GM12878 (cell line): ENCODE data around the gene CHID1. TPM values are rescaled to one million over a fixed set of nuclear protein-coding genes. Genes with fewer than 3 reads are reported as not detected.

Experiments
- BHLHE40 ChIP-seq, 2 experiments: fragments of 450-650 bp in 1 of 2; IDR thresholded peaks; 2 replicates each; pipeline ENCODE4 v1.6.1; 2011 to 2017; ENCODE audit warnings: low read depth in 2 of 2, borderline replicate concordance in 1 of 2, improper control_type of control experiment in 1 of 2, low read length in 1 of 2, mild to moderate bottlenecking in 1 of 2
- BMI1 ChIP-seq: fragments of 450-650 bp; IDR thresholded peaks from 2 replicates; pipeline ENCODE4 v1.6.1; 2016; ENCODE audit warnings: mild to moderate bottlenecking, moderate library complexity, borderline replicate concordance
- BRCA1 ChIP-seq: IDR thresholded peaks from 2 replicates; pipeline ENCODE4 v1.6.1; 2011; ENCODE audit warnings: low read depth, low read length, improper control_type of control experiment
- GABPA ChIP-seq: IDR thresholded peaks from 2 replicates; pipeline ENCODE4 v1.6.1; 2014; ENCODE audit warnings: antibody characterized with exemption, low read depth, mild to moderate bottlenecking, inconsistent platforms
- IRF4 ChIP-seq: IDR thresholded peaks from 2 replicates; pipeline ENCODE4 v1.6.1; 2011; ENCODE audit warnings: low read depth, low read length
- JUNB ChIP-seq: IDR thresholded peaks from 2 replicates; pipeline ENCODE4 v1.6.1; 2016; ENCODE audit warnings: antibody characterized with exemption, mild to moderate bottlenecking
- KLF5 ChIP-seq: fragments of 450-650 bp; IDR thresholded peaks from 2 replicates; pipeline ENCODE4 v1.6.1; 2014; ENCODE audit warnings: mild to moderate bottlenecking; ENCODE audit not compliant: partially characterized antibody
- POLR2A ChIP-seq: IDR thresholded peaks from 2 replicates; pipeline ENCODE4 v1.6.1; 2011; ENCODE audit warnings: low read depth, mild to moderate bottlenecking, low read length
- POLR2AphosphoS5 ChIP-seq: IDR thresholded peaks from 2 replicates; pipeline ENCODE4 v1.6.1; 2011; ENCODE audit warnings: mild to moderate bottlenecking, low read length, inconsistent platforms
- RAD51 ChIP-seq: fragments of 450-650 bp; IDR thresholded peaks from 2 replicates; pipeline ENCODE4 v1.6.1; 2016; ENCODE audit warnings: moderate library complexity, mild to moderate bottlenecking, inconsistent platforms
- RUNX3 ChIP-seq: IDR thresholded peaks from 2 replicates; pipeline ENCODE4 v1.6.1; 2012; ENCODE audit warnings: low read length, inconsistent platforms
- TAF1 ChIP-seq: IDR thresholded peaks from 2 replicates; pipeline ENCODE4 v1.6.1; 2011; ENCODE audit warnings: mild to moderate bottlenecking, low read depth, low read length, borderline replicate concordance
- YY1 ChIP-seq: IDR thresholded peaks from 2 replicates; pipeline ENCODE4 v1.6.1; 2011; ENCODE audit warnings: low read depth, mild to moderate bottlenecking, low read length
- ZNF24 ChIP-seq: fragments of 450-650 bp; IDR thresholded peaks from 2 replicates; pipeline ENCODE4 v1.6.1; 2017; ENCODE audit warnings: antibody characterized with exemption, mild to moderate bottlenecking
- polyA plus RNA-seq, 11 experiments: library from polyadenylated mRNA; depleted of rRNA in 4 of 11; unstranded in 6 of 11; stranded (reverse) in 5 of 11; fragments of >200 nt; fragmentation: Nextera tagmentation in 4 of 11; fragmentation: Illumina TruSeq in 1 of 11; extraction: Ambion mirVana in 4 of 11; extraction: Trizol in 1 of 11; gene quantifications; 1 replicate in 1 of 11; 2 replicates in 10 of 11; pipeline versions ENCODE4 v1.2.1 to v1.2.3, GENCODE V29; 2011 to 2016; ENCODE audit warnings: inconsistent platforms in 2 of 11, missing spikeins in 2 of 11, low read depth in 1 of 11
- total RNA-seq, 4 experiments: library from RNA; depleted of rRNA in 3 of 4; stranded (reverse); fragments of >200 nt in 3 of 4; fragmentation: Illumina TruSeq in 1 of 4; extraction: Trizol in 1 of 4; gene quantifications; 2 replicates each; pipeline versions ENCODE4 v1.2.1 to v1.2.3, GENCODE V29; 2013 to 2021
- TF ChIP-seq, protein P1 (sequence below): fragments of 450-650 bp; IDR thresholded peaks from 2 replicates; pipeline ENCODE4 v1.6.1; 2018; ENCODE audit warnings: borderline replicate concordance, mild to moderate bottlenecking; ENCODE audit not compliant: partially characterized antibody
- TF ChIP-seq, protein P2 (sequence below): fragments of 450-650 bp; conservative IDR thresholded peaks from 2 replicates; pipeline ENCODE4 v1.6.1; 2017; ENCODE audit warnings: mild to moderate bottlenecking, moderate library complexity
- TF ChIP-seq, protein P3 (sequence below): fragments of 450-650 bp; formaldehyde crosslinking; IDR thresholded peaks from 2 replicates; pipeline ENCODE4 v1.5.0; 2022; ENCODE audit warnings: mild to moderate bottlenecking, missing genetic modification characterization
- TF ChIP-seq, protein P4 (sequence below): IDR thresholded peaks from 2 replicates; pipeline ENCODE4 v1.6.1; 2012; ENCODE audit warnings: mild to moderate bottlenecking, low read depth, low read length
- TF ChIP-seq, protein P5 (sequence below): IDR thresholded peaks from 2 replicates; pipeline ENCODE4 v1.6.1; 2012; ENCODE audit warnings: low read depth, low read length, improper control_type of control experiment

The CHID1 gene
- total and polyA plus RNA-seq, 10 of the 15 experiments (the other 5 are each of a cell fraction or from before 2014, with no cell fraction given), result 4.8 to 75.2 (median 30.1) TPM

DNA sequence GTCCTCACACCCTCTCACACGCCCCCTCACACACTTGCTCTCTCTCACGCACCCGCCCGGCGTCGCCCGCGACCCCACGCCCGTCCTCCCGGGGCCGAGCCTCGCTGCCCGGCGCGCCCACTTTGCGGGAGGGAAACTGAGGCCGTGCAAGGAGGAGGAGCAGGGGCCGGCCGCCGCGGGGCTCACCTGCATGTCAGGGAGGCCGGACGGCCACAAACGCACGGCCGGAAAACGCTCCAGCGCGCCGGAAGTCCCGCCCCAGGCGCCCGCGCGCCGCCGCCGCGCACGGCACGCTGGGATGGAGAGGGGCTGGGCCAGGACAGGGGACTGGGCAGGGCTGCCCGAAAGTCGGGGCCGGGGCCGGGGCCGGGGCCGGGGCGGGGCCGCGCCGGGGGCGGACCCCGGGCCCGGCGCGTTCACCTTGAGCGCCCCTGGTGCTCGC lies at the start of gene CHID1 (continued):
- TF ChIP-seq, protein P1, sequence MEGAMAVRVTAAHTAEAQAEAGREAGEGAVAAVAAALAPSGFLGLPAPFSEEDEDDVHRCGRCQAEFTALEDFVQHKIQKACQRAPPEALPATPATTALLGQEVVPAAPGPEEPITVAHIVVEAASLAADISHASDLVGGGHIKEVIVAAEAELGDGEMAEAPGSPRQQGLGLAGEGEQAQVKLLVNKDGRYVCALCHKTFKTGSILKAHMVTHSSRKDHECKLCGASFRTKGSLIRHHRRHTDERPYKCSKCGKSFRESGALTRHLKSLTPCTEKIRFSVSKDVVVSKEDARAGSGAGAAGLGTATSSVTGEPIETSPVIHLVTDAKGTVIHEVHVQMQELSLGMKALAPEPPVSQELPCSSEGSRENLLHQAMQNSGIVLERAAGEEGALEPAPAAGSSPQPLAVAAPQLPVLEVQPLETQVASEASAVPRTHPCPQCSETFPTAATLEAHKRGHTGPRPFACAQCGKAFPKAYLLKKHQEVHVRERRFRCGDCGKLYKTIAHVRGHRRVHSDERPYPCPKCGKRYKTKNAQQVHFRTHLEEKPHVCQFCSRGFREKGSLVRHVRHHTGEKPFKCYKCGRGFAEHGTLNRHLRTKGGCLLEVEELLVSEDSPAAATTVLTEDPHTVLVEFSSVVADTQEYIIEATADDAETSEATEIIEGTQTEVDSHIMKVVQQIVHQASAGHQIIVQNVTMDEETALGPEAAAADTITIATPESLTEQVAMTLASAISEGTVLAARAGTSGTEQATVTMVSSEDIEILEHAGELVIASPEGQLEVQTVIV, result no peak
- TF ChIP-seq, protein P2, sequence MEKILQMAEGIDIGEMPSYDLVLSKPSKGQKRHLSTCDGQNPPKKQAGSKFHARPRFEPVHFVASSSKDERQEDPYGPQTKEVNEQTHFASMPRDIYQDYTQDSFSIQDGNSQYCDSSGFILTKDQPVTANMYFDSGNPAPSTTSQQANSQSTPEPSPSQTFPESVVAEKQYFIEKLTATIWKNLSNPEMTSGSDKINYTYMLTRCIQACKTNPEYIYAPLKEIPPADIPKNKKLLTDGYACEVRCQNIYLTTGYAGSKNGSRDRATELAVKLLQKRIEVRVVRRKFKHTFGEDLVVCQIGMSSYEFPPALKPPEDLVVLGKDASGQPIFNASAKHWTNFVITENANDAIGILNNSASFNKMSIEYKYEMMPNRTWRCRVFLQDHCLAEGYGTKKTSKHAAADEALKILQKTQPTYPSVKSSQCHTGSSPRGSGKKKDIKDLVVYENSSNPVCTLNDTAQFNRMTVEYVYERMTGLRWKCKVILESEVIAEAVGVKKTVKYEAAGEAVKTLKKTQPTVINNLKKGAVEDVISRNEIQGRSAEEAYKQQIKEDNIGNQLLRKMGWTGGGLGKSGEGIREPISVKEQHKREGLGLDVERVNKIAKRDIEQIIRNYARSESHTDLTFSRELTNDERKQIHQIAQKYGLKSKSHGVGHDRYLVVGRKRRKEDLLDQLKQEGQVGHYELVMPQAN, result peak; percentile 88
- TF ChIP-seq BRCA1 (no peak), POLR2AphosphoS5 (peak; percentile 45; the same call in 1 of the 2 replicates), RUNX3 (peak; percentile 33), JUNB (no peak), YY1 (no peak), IRF4 (no peak), BMI1 (no peak), RAD51 (no peak), TAF1 (peak; percentile 58; the same call in 1 of the 2 replicates), BHLHE40 (IDR thresholded peaks at IDR 0.05; ENCODE audit: borderline replicate concordance in 1 of 2, low read depth in 2 of 2, low read length in 1 of 2) (peak in 1 of 2 experiments; percentile 62; a peak in 1 of 4 replicates), KLF5 (no peak), ZNF24 (no peak), POLR2A (peak; percentile 80; the same call in 1 of the 2 replicates), GABPA (peak; percentile 87)
- TF ChIP-seq, protein P3, sequence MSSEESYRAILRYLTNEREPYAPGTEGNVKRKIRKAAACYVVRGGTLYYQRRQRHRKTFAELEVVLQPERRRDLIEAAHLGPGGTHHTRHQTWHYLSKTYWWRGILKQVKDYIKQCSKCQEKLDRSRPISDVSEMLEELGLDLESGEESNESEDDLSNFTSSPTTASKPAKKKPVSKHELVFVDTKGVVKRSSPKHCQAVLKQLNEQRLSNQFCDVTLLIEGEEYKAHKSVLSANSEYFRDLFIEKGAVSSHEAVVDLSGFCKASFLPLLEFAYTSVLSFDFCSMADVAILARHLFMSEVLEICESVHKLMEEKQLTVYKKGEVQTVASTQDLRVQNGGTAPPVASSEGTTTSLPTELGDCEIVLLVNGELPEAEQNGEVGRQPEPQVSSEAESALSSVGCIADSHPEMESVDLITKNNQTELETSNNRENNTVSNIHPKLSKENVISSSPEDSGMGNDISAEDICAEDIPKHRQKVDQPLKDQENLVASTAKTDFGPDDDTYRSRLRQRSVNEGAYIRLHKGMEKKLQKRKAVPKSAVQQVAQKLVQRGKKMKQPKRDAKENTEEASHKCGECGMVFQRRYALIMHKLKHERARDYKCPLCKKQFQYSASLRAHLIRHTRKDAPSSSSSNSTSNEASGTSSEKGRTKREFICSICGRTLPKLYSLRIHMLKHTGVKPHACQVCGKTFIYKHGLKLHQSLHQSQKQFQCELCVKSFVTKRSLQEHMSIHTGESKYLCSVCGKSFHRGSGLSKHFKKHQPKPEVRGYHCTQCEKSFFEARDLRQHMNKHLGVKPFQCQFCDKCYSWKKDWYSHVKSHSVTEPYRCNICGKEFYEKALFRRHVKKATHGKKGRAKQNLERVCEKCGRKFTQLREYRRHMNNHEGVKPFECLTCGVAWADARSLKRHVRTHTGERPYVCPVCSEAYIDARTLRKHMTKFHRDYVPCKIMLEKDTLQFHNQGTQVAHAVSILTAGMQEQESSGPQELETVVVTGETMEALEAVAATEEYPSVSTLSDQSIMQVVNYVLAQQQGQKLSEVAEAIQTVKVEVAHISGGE (CRISPR knock-in tag), result peak; percentile 81
- TF ChIP-seq, protein P4, sequence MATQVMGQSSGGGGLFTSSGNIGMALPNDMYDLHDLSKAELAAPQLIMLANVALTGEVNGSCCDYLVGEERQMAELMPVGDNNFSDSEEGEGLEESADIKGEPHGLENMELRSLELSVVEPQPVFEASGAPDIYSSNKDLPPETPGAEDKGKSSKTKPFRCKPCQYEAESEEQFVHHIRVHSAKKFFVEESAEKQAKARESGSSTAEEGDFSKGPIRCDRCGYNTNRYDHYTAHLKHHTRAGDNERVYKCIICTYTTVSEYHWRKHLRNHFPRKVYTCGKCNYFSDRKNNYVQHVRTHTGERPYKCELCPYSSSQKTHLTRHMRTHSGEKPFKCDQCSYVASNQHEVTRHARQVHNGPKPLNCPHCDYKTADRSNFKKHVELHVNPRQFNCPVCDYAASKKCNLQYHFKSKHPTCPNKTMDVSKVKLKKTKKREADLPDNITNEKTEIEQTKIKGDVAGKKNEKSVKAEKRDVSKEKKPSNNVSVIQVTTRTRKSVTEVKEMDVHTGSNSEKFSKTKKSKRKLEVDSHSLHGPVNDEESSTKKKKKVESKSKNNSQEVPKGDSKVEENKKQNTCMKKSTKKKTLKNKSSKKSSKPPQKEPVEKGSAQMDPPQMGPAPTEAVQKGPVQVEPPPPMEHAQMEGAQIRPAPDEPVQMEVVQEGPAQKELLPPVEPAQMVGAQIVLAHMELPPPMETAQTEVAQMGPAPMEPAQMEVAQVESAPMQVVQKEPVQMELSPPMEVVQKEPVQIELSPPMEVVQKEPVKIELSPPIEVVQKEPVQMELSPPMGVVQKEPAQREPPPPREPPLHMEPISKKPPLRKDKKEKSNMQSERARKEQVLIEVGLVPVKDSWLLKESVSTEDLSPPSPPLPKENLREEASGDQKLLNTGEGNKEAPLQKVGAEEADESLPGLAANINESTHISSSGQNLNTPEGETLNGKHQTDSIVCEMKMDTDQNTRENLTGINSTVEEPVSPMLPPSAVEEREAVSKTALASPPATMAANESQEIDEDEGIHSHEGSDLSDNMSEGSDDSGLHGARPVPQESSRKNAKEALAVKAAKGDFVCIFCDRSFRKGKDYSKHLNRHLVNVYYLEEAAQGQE, result no peak
- TF ChIP-seq, protein P5, sequence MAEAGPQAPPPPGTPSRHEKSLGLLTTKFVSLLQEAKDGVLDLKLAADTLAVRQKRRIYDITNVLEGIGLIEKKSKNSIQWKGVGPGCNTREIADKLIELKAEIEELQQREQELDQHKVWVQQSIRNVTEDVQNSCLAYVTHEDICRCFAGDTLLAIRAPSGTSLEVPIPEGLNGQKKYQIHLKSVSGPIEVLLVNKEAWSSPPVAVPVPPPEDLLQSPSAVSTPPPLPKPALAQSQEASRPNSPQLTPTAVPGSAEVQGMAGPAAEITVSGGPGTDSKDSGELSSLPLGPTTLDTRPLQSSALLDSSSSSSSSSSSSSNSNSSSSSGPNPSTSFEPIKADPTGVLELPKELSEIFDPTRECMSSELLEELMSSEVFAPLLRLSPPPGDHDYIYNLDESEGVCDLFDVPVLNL, result 0 out of 2 replicates have a peak, but pooled peaks have one; percentile 3
